Inferior parietal cortex (tissue), 1 donor: Measurements from ENCODE around the gene IL11.

Experiments used
- DNase-seq: peaks from one replicate; pipeline ENCODE4 v3.0.0-alpha.2; 2016; ENCODE audit errors: extremely low spot score

IL11 gene

DNA sequence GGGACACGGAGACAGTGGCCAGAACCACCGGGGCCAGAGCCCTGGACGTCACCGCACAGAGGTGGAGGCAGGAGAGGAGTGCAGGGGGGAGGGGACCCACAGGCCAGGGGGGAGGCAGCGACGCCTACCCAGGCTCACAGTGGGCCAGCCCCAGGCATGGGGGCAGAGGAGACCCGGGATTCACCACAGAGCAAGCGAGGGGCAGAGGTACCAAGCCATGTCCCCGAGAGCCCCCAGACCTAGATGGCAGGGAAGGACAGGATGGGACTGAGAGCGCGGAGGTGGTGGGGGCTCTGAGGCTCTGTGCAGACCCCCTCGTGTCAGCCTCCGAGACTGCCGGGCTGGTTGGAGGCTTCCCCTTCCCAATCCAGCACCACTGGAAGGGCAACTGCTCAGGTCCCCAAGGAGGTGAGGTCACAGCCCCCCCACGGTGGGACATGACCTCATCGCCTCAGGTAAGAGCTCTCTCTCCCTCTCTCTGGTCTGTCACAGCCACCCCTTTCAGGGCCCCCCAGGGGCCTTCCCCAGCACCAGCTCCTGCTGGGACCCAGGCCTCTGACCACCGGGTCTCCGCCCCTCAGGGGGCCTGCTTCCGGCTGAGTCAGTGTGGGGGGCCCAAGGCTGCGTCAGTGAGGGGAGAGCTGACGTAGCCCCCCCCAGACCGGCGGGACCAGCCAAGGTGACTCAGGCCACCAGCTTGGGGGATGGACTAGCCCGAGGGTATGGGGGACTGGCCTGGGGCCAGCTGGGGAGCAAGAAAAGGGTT lies 2.2 kb upstream of the IL11 start:
- DNase-seq: no peak

DNA sequence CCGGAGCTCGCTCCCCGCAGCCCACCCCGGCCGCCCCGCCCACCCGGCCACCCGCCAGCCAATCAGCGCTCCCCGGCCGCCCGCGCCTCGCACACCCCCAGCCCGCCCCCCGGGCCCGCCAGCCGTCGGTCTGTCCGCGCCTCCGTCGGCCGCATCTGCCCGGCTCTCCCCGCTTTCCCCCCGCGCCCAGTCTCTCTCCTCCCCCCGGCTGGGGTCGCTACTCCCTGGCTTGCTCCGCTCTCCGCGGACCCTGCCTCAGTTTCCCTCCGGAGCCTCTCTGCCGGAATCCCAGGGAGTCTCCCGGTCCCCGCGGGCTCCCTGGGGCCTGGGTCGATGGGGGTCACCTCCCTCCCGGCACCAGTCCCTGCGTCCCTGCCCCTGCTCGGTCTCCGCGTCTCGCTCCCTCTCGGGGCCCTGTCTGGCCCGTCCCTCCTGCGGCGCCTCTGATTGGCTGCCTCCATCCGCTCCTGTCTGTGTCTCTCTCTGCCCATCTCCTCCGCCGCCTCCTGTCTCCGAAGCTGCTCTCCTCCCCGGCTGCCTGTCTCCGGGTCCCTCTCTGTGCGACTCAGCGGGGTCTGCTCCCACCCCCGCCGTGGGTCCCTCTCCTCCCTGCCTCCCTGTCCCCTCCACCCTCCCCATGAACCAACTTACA lies 484 bp downstream of the IL11 start:
- DNase-seq: no peak

DNA sequence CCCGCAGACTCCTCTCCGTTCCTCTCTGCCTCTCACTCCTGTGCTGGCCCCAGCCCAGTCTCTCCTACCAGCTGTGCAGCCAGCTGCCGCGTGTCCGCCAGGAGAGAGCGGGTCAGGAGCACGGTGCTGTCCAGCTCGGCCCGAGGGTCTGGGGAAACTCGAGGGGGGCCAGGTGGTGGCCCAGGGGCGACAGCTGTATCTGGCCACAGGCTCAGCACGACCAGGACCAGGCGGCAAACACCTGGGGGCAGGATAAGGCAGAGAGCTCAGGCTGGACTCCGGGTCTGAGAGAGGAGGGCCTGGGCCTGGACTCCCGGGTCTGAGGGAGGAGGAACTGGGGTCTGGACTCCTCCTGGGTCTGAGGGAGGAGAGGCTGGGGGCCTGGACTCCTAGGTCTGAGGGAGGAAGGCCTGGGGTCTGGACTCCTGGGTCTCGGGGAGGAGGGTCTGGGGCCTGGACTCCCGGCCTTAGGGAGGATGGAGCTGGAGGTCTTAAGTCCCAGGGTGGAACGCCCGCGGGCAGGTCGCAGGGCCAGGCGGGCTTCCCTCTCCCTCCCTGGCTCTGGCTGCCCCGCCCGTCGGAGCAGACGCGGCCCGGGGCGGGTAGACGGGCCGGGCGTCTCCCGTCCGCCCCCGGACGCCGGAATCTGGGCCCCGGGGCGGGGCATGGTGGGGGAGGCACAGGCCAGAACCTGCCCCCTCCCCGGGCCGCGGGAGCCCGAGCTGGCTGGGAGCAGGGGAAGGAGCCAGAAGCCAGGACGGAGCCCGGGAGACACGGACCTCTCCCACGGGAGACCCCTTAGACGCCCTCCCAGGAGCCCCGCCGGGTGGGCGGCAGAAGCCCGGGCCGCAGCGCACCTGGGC lies 1.3 kb downstream of the IL11 start:
- DNase-seq: no peak

DNA sequence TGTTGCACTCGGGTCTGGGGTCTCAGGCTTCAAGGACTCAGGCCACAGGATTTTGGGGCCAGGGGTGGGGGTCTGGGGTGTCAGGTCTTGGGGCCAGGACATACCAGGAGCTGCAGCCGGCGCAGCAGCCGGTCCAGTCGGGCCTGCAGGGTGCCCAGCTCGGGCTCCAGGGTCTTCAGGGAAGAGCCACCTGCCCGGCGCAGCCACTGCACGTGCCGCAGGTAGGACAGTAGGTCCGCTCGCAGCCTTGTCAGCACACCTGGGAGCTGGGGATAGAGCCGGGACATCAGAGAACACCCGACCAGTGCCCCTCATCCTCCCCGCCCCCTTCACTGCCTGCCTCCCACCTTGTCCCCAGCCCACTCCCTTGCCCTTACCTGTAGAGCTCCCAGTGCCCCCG lies 2.2 kb downstream of the IL11 start:
- DNase-seq: no peak

DNA sequence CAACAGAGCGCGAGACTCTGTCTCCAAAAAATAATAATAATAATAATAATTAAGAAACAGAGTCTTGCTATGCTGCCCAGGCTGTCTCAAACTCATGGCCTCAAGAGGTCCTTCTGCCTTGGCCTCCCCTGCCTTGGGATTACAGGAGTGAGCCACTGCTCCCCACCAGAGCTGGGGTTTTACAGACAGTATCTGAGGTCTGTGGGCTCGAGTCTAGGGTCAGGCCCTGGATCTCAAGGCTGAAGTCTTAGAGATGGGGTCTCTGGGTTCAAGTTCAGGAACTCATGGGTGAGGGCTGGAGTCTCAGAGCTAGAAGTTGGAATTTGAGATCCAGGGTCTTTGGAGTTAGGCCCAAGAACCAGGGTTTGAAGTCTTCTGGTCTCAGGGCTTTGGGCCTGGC lies 3.5 kb downstream of the IL11 start:
- DNase-seq: no peak

DNA sequence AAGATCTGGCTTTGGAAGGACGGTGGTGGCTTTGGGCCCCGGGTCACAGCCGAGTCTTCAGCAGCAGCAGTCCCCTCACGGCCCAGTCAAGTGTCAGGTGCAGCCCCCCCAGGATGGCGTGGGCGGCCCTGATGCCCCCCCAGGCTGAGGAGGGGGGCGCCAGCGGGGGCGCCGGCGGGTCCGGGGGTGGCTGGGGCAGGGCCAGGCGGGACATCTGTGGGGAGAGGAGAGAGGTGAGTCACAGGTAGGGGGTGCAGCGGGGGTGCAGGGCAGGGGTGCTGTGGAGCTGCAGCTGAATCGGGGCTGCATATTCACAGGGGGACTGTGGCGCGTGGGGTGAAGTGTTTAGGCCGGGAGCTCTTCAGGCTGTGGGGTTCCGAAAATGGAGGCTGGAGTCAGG lies 4.3 kb downstream of the IL11 start:
- DNase-seq: no peak

DNA sequence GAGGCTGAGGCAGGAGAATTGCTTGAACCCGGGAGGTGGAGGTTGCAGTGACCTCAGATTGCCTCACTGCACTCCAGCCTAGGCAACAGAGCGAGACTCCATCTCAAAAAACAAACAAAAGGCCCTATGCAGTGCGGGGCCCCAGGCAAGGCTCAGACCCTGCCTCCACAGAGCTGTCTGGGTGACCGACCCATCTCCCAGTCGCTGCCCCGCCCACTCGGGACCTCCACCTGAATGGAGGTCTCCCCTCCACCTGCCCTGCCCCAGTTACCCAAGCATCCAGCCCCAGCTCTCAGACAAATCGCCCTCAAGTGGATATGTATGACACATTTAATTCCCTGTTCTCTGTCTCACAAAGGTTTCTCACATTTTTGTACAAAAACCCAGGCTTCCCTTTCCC lies 5.0 kb downstream of the IL11 start:
- DNase-seq: no peak

DNA sequence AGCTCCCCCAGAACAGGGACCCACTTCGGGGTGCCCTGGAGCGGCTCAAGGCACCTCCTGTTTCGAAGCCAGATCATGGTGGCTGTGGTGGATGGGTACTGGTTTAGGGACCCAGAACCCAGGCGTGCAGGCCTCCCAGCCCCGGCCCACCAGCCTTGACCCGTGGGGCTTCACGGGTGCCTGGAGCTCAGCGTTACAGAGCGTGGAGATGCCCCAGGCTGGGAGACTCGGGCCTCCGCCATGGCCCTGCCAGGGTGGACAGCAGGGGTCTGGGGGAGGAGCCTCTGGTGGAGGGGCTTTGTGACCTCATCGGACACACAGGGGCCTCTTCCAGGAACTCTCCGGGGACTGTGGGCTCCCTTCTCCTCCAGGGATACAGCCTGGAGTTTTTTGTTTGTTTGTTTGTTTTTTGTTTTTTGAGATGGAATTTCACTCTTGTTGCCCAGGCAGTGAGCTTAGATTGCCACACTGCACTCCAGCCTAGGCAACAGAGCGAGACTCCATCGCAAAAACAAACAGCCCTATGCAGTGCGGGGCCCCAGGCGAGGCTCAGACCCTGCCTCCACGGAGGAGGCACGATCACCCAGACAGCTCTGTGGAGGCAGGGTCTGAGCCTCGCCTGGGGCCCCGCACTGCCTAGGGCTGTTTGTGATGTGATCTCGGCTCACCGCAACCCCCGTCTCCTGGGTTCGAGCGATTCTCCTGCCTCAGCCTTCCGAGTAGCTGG lies 7.1 kb downstream of the IL11 start, which contains the start of gene GARIN5B:
Gene GARIN5B (minus strand): TSS at position 271 of the 727 bp plus-strand sequence. CDS start 194 bp downstream, at position 77.
- no peak for DNase-seq

DNA sequence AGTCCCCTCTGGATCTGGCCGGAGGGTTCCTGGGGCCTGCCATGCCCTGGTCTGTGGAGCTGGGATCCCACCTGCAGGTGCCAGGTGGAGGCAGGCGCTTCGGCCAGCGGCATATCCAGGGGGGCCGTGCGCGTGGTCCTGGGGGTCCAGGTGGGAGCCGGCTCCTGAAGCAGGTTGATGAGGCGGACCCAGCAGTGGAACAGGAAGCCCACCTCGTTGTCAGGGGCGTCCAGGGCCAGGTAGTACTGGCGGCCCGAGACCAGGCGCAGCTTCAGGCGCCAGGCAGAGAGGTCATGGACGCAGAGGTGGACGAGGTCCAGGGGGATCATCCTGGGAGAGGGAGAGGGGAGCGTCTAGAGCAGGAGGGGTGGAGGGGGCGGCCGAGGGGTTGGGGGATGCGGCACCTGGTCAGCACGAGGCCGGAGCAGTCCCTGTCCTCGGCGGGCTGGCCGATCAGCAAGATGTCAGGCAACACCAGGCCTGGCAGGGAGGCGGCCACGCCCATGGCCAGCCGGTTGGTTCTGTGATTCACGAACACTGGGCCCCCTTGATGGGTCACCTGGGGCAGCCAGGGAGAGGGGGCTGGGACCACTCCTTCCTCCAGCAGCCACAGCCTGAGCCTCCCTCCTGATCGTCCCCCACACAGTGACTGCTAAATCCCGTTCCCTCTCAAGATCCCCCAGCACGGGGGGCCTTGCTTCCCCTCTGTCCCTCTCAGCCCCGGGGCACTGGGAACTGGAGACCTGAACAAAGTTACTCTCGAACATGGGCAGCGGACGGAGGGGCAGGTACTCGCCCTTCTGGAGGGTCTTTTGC lies 7.9 kb downstream of the IL11 start:
- DNase-seq: no peak

DNA sequence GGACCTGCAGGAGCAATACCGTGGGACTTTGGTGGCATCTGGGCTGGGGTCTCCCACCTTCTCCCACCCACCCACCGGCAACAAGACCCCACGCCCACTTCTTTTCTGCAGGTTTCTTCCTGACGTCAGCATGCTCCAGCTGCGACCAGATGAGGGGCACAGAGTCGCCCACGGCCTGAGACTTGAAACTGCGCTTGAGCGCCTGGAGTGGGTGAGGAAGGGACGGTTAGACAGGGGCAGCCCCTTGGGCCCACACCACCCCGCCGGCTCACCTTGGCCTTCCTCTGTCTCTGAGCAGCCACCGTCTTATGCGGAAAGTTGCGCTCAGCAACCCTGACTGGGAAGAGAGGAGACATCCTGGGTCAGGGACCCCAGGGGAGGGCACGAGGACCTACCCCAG lies 9.4 kb downstream of the IL11 start:
- DNase-seq: no peak

DNA sequence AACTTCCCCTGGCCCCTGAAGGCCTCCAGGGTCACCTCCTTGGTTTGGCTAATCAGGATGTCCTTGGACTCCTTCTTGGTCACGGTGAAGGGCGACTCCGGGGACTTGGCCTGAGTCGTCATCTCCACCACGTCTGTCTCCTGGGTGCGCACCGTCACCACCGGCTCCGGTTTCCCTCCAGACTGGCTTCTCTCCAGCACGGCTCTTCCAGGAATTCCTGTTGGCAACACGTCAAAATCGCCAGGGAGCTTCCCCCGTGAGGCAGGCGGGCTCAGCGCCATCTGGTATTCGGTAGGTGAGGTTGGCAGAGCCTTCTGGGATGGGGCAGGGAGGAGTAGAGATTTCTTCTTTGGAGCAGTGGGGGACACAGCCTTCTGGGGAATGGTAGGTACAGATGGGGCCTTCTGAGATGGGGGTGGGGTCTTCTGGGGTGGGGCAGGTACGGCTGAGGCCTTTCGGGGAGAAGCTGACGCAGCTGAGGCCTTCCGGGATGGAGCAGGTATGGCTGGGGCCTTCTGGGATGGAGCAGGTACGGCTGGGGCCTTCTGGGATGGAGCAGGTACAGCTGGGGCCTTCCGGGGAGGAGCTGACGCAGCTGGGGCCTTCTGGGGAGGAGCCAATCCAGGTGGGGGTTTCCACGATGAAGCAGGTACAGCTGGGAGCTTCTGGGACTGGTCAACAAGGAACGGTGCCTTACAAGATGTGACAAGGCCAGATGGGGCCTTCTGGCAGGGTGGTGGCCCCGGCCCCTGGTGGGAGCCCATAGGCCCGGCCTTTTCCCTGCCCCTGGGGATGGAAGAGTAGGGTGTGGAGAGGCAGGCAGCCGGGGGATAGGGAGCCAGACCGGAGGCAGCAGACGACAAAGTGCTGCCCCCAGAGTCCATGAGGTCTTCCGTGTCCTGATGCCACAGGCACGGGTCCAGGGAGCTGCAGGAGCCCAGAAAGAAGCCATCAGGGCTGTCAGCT lies 11.0 kb downstream of the IL11 start:
- no peak for DNase-seq

DNA sequence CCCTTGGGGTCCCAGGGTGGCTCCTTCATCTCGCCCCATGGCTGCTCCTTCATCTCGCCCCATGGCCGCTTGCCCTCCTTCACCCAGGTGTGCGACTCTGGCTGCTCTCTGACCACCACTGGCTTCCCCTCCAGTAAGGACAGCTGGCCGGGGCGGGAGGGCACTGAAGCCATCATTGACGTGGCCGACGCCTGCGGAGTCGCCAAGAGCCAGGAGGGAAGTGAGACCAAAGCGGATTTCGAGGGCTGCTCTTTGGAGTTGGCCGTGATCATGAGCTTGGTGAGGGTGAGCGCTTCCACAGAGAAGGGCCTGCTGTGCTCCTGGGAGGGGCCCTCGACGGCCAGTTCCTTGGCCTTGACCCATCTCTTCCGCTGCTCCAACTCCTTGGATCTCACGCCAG lies 11.8 kb downstream of the IL11 start:
- DNase-seq: no peak

DNA sequence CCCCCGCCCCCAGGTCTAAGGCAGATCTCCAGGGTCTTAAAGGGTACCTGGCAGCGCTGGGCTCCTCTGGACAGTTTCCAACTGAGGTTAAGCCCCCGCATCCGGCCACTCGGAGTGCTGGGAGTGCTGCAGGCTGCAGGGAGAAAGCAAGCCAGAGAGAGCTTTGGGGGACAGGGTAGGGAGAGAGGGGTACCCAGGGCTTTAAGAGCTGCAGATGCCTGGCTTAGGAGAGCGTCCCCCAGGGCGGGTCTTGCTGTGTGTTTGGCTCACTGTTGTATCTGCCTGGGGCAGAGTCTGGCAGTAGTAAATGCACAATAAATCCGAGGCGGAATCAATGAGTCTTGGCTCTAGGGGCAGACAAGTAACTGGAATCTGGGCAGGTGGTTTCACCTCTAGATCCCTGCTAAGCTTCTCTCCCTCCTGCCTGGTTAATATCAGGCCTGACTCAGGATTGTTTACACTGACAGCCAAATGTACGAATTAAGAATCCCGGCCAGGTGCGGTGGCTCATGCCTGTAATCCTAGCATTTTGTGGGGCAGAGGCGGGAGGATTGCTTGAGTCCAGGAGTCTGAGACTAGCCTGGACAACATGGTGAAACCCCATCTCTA lies 14.9 kb downstream of the IL11 start:
- no peak for DNase-seq

DNA sequence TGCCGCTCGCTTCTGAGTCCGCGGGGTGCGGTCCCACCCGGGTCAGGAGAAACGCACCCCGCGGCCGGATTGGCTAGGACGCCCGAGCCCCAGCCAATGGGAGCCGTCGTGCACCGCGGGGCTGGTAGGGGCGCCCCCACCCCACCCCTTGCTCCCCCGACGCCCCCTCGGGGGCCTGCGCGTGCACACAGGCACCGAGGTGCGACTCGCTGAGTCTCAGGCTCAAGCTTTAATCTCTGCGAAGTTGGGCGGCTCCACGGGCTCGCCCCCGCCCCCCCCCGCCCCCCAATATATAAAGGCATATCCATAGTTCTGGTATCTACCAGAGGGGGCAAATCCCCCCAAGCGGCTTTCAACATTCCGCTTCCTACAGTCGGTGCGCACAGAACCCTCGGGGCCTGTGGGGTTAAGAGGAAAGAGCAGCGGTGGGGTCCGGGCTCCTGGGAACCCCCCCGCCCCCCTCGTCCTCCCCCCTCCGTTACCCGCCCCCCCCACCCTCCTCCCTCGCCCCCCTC lies 15.5 kb downstream of the IL11 start, which contains the start of gene COX6B2:
Gene COX6B2 (minus strand): TSS at position 22 of the 515 bp plus-strand sequence. CDS start 198 bp downstream, outside the sequence.
- no peak for DNase-seq

DNA sequence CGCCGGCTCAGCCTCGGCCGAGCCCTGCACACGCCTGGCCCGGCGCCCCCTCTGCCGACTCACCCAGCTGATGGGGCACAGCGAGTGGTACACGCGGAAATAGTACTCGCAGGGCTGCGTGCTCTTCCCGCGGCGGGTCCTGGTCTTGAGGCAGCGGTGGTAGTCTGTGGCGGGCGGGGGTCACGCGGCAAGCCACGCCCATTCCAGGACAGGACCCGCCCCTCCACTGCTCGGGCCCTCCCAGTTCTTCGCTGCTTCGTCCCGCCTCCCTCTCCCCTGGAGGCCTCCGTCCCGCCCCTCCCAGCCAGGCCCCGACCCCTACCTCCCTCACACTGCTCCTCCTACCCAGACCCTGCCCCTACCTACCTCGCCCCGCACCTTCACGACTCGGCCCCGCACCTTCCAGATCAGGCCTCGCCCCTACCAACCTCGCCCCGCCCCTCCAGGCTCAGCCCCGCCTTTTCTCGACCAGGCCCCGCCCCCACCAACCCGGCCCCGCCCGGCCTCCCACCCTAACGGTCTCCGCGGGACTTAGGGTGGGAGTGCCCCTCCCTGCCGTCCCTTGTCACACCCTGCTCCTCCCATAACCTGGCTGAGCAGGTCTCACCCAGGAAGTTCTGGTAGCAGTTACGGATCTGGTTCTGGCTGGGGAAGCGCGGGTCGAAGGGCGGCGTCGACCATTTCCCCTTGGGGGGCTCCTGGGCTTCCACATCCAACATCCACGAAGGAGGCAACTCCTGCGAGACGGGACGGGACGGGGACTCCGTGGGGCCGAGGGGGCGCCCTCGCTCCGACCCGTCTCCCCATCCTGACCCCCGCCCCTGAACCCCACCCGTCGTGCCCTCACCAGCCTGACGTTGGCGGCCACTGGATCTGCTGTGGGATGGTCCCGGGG lies 16.2 kb downstream of the IL11 start:
- DNase-seq: no peak

DNA sequence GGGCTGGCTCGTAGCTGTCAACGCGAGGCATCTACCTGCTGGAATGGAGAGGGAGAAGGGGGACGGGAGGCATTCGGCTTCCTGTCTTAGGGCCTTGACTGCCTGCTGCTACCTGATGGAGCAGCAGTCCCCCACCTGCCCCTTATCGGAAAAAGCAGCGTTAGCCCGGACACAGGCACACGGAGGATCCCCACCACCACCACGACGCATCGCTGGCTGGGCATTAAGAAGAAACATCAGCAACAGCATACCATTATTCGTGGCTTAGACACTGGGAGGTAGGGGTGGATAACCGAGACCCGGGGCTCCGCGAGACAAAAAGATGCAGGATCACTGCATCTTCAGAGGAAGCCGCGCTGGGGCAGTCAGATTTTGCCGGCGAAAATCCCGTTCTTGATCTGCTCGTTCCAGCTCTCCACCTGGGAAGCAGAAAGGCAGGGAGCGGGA lies 16.9 kb downstream of the IL11 start:
- no peak for DNase-seq

DNA sequence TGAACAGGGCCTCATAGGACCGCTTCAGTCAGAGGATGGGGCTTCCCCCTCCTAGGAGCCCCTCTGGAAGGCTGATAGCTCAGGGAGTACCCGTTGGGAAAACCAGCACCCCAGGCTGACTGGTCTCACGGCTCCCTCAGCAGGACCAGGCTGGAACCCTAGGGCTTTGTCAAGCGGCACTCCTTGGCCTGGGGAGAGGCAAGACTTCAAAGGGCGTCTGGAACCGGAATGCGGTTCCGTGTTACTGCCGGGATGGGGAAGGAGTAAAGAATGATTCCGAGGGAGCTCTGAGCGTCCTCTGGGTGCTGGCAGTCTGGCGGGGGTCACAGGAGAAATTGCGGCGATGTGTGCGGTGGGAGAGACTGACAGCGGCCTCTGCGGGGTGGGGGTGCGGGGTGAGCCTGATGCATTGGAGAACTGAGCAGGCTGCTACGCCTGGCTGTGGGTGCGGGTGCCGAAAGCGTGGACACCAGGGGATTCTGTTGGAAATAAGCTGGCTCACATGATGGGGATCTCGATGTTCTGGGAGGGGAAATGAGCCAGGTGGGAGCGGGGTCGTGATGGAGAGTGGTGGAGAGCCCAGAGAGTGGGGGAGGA lies 17.6 kb downstream of the IL11 start:
- no peak for DNase-seq
